Esophagus squamous epithelium (tissue), 5 donors: Measurements from ENCODE around the gene ANAPC10. TPM values are rescaled to one million over a fixed set of nuclear protein-coding genes. Genes with fewer than 3 reads are reported as not detected.

ENCODE experiments used
- DNase-seq: peaks from one replicate; lab custom pipeline; 2025; lab: John Stamatoyannopoulos, UW
- H3K27ac ChIP-seq, 4 donors: fragments of 200-600 bp; sonication (generic); one replicate each; pipeline ENCODE4 v1.5.1; 2016 to 2019; ENCODE audit warnings: mild to moderate bottlenecking in 1 of 4
- H3K27me3 ChIP-seq, 4 donors: fragments of 200-600 bp; sonication (generic); 1 replicate in 3 of 4; 2 replicates in 1 of 4; pipeline versions ENCODE4 v1.5.1 to v1.6.0; 2017 to 2021; ENCODE audit warnings: antibody characterized with exemption in 1 of 4
- H3K36me3 ChIP-seq, 3 donors: fragments of 200-600 bp; sonication (generic); one replicate each; pipeline ENCODE4 v1.5.1; 2016 to 2019
- H3K4me1 ChIP-seq, 3 donors: fragments of 200-600 bp; sonication (generic); one replicate each; pipeline ENCODE4 v1.5.1; 2017 to 2019
- H3K4me3 ChIP-seq, 4 donors: fragments of 200-600 bp; sonication (generic); 1 replicate in 3 of 4; 2 replicates in 1 of 4; pipeline ENCODE4 v1.5.1; 2016 to 2019; ENCODE audit warnings: mild to moderate bottlenecking in 2 of 4, moderate library complexity in 1 of 4
- H3K9me3 ChIP-seq, 3 donors: fragments of 200-600 bp; sonication (generic); one replicate each; pipeline ENCODE4 v1.5.1; 2016 to 2019
- POLR2A ChIP-seq, 4 donors: fragments of 450-650 bp; IDR thresholded peaks; one replicate each; pipeline ENCODE4 v1.6.1; 2017; ENCODE audit warnings: antibody characterized with exemption in 4 of 4, mild to moderate bottlenecking in 4 of 4, moderate library complexity in 3 of 4
- WGBS, 2 donors: methylation state at CpG; one replicate each; pipeline ENCODE4 v1.1.5; 2018; 5-methylcytosine and 5-hydroxymethylcytosine counted together
- intact Hi-C: fragments of 100-400 bp; cut with DNase I; formaldehyde crosslinking; loops from one replicate; pipeline ENCODE4 v1.15.0; 2022
- total RNA-seq, 4 donors: library from RNA; depleted of rRNA; stranded (reverse); fragments of >200 nt; gene quantifications; one replicate each; pipeline ENCODE4 v1.1.0, GENCODE V29; 2016
- TF ChIP-seq, protein P1 (sequence below), 6 experiments: fragments of 450-650 bp in 4 of 6; fragments of 200-600 bp in 2 of 6; sonication (generic) in 2 of 6; IDR thresholded peaks; one replicate each; pipeline ENCODE4 v1.5.1; 2016 to 2019; ENCODE audit warnings: antibody characterized with exemption in 6 of 6, mild to moderate bottlenecking in 4 of 6, moderate library complexity in 4 of 6
- donor health status: DM: yes; HTN: yes; CAD: no.

Gene ANAPC10
- total RNA-seq, 4 donors from 2014 or later, result 13.1 to 21.2 (median 19.5) TPM

DNA sequence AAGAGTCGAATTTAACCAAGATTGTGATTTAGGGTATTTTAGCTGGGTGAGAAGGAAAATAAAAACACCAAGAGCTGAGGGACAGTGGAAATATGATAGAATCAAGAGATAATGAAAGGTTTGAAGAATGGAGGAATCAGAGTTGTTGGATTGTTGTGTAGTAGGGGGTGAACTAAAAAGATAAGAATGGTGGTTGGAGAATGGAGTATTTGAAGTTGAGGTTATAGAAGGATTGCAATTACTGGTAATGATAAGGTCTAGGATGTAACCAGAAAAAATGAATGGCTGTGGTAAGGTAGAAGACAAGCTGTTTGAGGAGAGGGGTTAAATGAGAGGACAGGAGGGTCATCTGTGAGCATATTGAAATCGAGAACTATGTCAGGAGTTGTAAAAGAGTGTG lies 4.6 kb upstream of the ANAPC10 start:
- no peaks in the 10 kb centered on the region for H3K27me3 ChIP-seq
- no peak overlapping the region for H3K27ac ChIP-seq
- intact Hi-C loops, result no loop called here
- WGBS, 2 donors, result 90 to 92% methylated on average over 2 of the region's 2 CpGs
- H3K4me1 ChIP-seq, result peaks cover 0 to 48% (median 19%) of the 10 kb centered on the region in 3 donors
- H3K36me3 ChIP-seq, result peaks cover 0 to 35% (median 0%) of the 10 kb centered on the region in 3 donors
- H3K4me3 ChIP-seq, result no peak overlapping the region
- H3K9me3 ChIP-seq, result no peaks in the 10 kb centered on the region
- TF ChIP-seq POLR2A (IDR thresholded peaks at IDR 0.05), result no peak
- TF ChIP-seq, protein P1, sequence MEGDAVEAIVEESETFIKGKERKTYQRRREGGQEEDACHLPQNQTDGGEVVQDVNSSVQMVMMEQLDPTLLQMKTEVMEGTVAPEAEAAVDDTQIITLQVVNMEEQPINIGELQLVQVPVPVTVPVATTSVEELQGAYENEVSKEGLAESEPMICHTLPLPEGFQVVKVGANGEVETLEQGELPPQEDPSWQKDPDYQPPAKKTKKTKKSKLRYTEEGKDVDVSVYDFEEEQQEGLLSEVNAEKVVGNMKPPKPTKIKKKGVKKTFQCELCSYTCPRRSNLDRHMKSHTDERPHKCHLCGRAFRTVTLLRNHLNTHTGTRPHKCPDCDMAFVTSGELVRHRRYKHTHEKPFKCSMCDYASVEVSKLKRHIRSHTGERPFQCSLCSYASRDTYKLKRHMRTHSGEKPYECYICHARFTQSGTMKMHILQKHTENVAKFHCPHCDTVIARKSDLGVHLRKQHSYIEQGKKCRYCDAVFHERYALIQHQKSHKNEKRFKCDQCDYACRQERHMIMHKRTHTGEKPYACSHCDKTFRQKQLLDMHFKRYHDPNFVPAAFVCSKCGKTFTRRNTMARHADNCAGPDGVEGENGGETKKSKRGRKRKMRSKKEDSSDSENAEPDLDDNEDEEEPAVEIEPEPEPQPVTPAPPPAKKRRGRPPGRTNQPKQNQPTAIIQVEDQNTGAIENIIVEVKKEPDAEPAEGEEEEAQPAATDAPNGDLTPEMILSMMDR (IDR thresholded peaks at IDR 0.05), result no peak
- no peak for DNase-seq

GRCh38 chr4:145101091-145101490 lies 3.1 kb upstream of the ANAPC10 start:
- WGBS, 2 donors, result 97 to 100% methylated on average over 1 of the region's 1 CpG
- Histone ChIP-seq H3K36me3 (peaks cover 0 to 20% (median 0%) of the 10 kb centered on the region in 3 donors), H3K9me3 (no peaks in the 10 kb centered on the region), H3K27ac (no peak overlapping the region), H3K4me1 (peaks cover 7 to 63% (median 25%) of the 10 kb centered on the region in 3 donors), H3K27me3 (no peaks in the 10 kb centered on the region), H3K4me3 (no peak overlapping the region)
- no peak for DNase-seq
- TF ChIP-seq POLR2A (IDR thresholded peaks at IDR 0.05), result no peak
- TF ChIP-seq, protein P1 (IDR thresholded peaks at IDR 0.05), result no peak
- intact Hi-C loops, result no loop called here

GRCh38 chr4:145099653-145100052 lies 1.7 kb upstream of the ANAPC10 start:
- WGBS, 2 donors, result 14 to 15% methylated on average over 5 of the region's 5 CpGs
- Histone ChIP-seq H3K36me3 (peaks cover 0 to 18% (median 2%) of the 10 kb centered on the region in 3 donors), H3K4me3 (peak overlapping the region; percentile 61 to 81 (median 74)), H3K27ac (peak overlapping the region in 1 of 4 donors; percentile 94), H3K27me3 (no peaks in the 10 kb centered on the region), H3K4me1 (peaks cover 7 to 68% (median 25%) of the 10 kb centered on the region in 3 donors), H3K9me3 (peaks cover 0 to under 1% (median 0%) of the 10 kb centered on the region in 3 donors)
- DNase-seq, result no peak
- intact Hi-C loops, result no loop called here
- TF ChIP-seq, protein P1 (IDR thresholded peaks at IDR 0.05), result no peak
- TF ChIP-seq POLR2A (IDR thresholded peaks at IDR 0.05), result no peak

- Histone ChIP-seq H3K27ac (peak overlapping the region; percentile 92 to 94 (median 94)), H3K27me3 (no peaks in the 10 kb centered on the region), H3K4me3 (peak overlapping the region; percentile 61 to 81 (median 74)), H3K9me3 (peaks cover 0 to 10% (median 0%) of the 10 kb centered on the region in 3 donors), H3K36me3 (peaks cover 0 to 23% (median 3%) of the 10 kb centered on the region in 3 donors), H3K4me1 (peaks cover 7 to 68% (median 25%) of the 10 kb centered on the region in 3 donors)
- TF ChIP-seq, protein P1 (IDR thresholded peaks at IDR 0.05), result no peak
- TF ChIP-seq POLR2A (IDR thresholded peaks at IDR 0.05), result no peak
- intact Hi-C loops, result no loop called here
- no peak for DNase-seq
- 0% methylated on average over 8 to 9 of the region's 9 CpGs for WGBS, 2 donors
Observed at GRCh38 chr4:145098675-145099037, 660 bp upstream of the ANAPC10 start.

DNA sequence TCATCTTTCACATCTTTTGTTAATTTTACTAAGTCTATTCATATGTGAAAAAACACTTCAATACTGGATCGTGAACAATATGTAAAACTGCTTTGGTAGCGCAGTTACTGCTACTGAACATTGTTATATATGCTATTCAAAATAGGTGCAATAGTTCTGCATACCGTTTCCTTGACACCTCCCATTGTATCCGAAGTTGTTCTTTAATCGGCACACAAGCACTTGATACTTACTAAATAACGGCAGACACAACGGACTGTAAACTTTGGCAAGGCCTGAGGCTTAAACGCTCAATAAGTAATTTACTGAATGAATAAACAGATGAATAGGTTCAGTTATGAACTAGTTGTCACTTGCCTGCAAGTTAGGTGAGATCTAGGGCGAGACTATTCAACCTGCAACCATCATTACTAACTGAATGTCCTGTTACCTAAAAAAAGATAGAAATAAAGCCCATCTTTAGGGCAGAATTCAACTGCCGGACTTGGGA lies 620 bp downstream of the ANAPC10 start:
- H3K4me1 ChIP-seq, result peaks cover 7 to 57% (median 25%) of the 10 kb centered on the region in 3 donors
- DNase-seq, result no peak

More for the DNA sequence above, 620 bp downstream of the ANAPC10 start:
- WGBS, 2 donors, result 4 to 5% methylated on average over 10 of the region's 10 CpGs
- Histone ChIP-seq H3K27ac (peak overlapping the region; percentile 92 to 94 (median 94)), H3K4me3 (peak overlapping the region; percentile 61 to 81 (median 74)), H3K27me3 (no peaks in the 10 kb centered on the region), H3K9me3 (peaks cover 0 to 12% (median 0%) of the 10 kb centered on the region in 3 donors), H3K36me3 (peaks cover 0 to 35% (median 3%) of the 10 kb centered on the region in 3 donors)
- intact Hi-C loops, result no loop called here
- no peak for TF ChIP-seq POLR2A (IDR thresholded peaks at IDR 0.05)
- TF ChIP-seq, protein P1 (IDR thresholded peaks at IDR 0.05), result no peak
